GM12892 (cell line): ENCODE data around the gene CLN5.
"Not testable (repeated sequence)": the region's sequence is repeated elsewhere in the genome, so short reads cannot be mapped to it uniquely, and the experiment has no call there.

Source experiments
- DNase-seq: peaks from one replicate; pipeline ENCODE4 v3.0.0; 2011; ENCODE audit not compliant: insufficient read length
- FAIRE-seq: peaks from 2 replicates; lab custom pipeline; 2011; peaks lifted over from hg19 to GRCh38; lab: Jason Lieb, UNC
- POLR2A ChIP-seq: IDR thresholded peaks from 2 replicates; pipeline ENCODE4 v1.6.1; 2011; ENCODE audit warnings: low read depth, low read length, control low read depth
- POLR2AphosphoS5 ChIP-seq: IDR thresholded peaks from 2 replicates; pipeline ENCODE4 v1.6.1; 2011; ENCODE audit warnings: low read depth, low read length, control low read depth
- TAF1 ChIP-seq: IDR thresholded peaks from 2 replicates; pipeline ENCODE4 v1.6.1; 2011; ENCODE audit warnings: low read depth, mild to moderate bottlenecking, control low read depth, low read length, borderline replicate concordance

Gene CLN5

GRCh38 chr13:77009011-77009410 is 17.1 kb downstream of the CLN5 start:
- FAIRE-seq (peak; percentile 56), DNase-seq (no peak)
- TF ChIP-seq POLR2A (no peak), TAF1 (no peak), POLR2AphosphoS5 (no peak)

- not testable (repeated sequence) for DNase-seq, FAIRE-seq
Measured at GRCh38 chr13:77009719-77010118, 17.8 kb downstream of the CLN5 start.

- no peak for TF ChIP-seq POLR2AphosphoS5
- TF ChIP-seq TAF1 = no peak
- TF ChIP-seq POLR2A = no peak
- no peak for DNase-seq
- FAIRE-seq = no peak
Measured at GRCh38 chr13:77013853-77014542, 22.1 kb downstream of the CLN5 start.

GRCh38 chr13:77014906-77015685 is 23.2 kb downstream of the CLN5 start:
- DNase-seq = no peak
- no peak for FAIRE-seq
- TF ChIP-seq POLR2A (no peak), TAF1 (no peak), POLR2AphosphoS5 (no peak)

- TF ChIP-seq TAF1 = no peak
- TF ChIP-seq POLR2A = no peak
- TF ChIP-seq POLR2AphosphoS5 = no peak
- DNase-seq = no peak
- FAIRE-seq = no peak
Measured at GRCh38 chr13:77016251-77016812, 24.5 kb downstream of the CLN5 start.

GRCh38 chr13:77016888-77017623 is 25.2 kb downstream of the CLN5 start:
- FAIRE-seq (no peak), DNase-seq (no peak)
- TF ChIP-seq POLR2AphosphoS5 = no peak
- TF ChIP-seq TAF1 = no peak

- FAIRE-seq = no peak
- DNase-seq = no peak
- TF ChIP-seq POLR2A (no peak), TAF1 (no peak), POLR2AphosphoS5 (no peak)
Measured at GRCh38 chr13:77019756-77020155, 27.9 kb downstream of the CLN5 start.

GRCh38 chr13:77022341-77022740 is 30.5 kb downstream of the CLN5 start:
- no peak for DNase-seq
- FAIRE-seq = peak; percentile 9
- TF ChIP-seq TAF1 (no peak), POLR2A (no peak), POLR2AphosphoS5 (no peak)

GRCh38 chr13:77026255-77026860 is 34.5 kb downstream of the CLN5 start:
- FAIRE-seq (peak; percentile 87), DNase-seq (peak; percentile 33)
- no peak for TF ChIP-seq POLR2A
- TF ChIP-seq TAF1 = 0 out of 2 replicates have a peak, but pooled peaks have one; percentile 40

- TF ChIP-seq TAF1 = peak; percentile 61; the same call in 1 of the 2 replicates
- TF ChIP-seq POLR2A = peak; percentile 77
- TF ChIP-seq POLR2AphosphoS5 = peak; percentile 50; the same call in 1 of the 2 replicates
- DNase-seq = peak; percentile 66
- peak; percentile 88 for FAIRE-seq
Measured at GRCh38 chr13:77026861-77027621, 35.2 kb downstream of the CLN5 start, which contains the start of gene FBXL3. Gene FBXL3 (minus strand): TSS chr13:77027159. CDS start chr13:77021860, 5,299 bp downstream.
